ENCODE data around the gene CMKLR1.

DNA sequence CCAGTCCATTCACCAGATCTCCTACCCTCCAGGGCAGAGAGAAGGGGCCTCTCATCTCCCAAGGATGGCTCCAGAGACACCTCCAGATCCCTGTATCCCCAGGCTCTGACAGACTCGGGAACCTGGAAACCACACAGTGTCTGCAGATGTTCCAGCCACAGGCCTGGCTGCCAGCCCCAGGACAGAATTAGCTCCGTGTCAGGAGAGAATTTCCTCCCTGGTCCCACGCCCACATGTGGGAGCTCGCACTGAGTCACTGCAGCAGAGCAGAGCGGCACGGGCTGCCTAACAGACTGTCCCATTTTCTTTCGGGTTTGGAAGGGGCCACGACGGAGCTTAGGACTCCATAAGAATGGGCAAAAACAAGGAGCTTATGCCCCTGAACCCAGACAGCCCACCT lies 33.6 kb downstream of the CMKLR1 start:
- TF ChIP-seq, protein P1, sequence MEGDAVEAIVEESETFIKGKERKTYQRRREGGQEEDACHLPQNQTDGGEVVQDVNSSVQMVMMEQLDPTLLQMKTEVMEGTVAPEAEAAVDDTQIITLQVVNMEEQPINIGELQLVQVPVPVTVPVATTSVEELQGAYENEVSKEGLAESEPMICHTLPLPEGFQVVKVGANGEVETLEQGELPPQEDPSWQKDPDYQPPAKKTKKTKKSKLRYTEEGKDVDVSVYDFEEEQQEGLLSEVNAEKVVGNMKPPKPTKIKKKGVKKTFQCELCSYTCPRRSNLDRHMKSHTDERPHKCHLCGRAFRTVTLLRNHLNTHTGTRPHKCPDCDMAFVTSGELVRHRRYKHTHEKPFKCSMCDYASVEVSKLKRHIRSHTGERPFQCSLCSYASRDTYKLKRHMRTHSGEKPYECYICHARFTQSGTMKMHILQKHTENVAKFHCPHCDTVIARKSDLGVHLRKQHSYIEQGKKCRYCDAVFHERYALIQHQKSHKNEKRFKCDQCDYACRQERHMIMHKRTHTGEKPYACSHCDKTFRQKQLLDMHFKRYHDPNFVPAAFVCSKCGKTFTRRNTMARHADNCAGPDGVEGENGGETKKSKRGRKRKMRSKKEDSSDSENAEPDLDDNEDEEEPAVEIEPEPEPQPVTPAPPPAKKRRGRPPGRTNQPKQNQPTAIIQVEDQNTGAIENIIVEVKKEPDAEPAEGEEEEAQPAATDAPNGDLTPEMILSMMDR (IDR thresholded peaks at IDR 0.05): no peak
- no peak for TF ChIP-seq EZH2 (IDR thresholded peaks at IDR 0.05; ENCODE audit: borderline replicate concordance, insufficient read depth, low read depth, low read length, poor library complexity, severe bottlenecking)

Data from B cell (primary cell).